Measurements from ENCODE around the gene ATP5F1B. TPM values are rescaled to one million over a fixed set of nuclear protein-coding genes. Genes with fewer than 3 reads are reported as not detected.

Gene ATP5F1B
- total and polyA plus RNA-seq, 2 of the 13 experiments (the other 11 are each of a cell fraction or from before 2014, with no cell fraction given): 1,051 to 1,180 TPM

DNA sequence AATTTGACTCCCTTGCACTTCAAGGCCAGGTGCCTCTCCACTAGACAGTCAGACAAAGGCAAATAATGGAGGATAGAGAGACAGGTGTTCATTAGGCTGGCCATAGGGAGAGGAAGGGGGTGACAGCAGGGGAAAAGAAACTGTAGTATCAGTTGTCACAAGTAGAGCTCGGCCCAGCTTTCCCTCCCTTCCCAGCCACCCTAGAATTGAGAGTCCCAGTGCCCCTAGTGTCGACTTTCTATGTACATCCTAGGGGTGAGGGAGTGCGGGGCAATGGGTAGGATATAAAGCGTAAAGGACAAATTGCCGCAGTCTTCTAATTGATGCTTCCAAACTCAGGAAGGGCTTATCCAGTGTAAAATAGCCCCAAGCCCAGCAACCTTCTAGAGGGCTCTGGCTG lies 54.7 kb downstream of the ATP5F1B start:
- DNase-seq (ENCODE audit: low spot score) (no peak), FAIRE-seq (no peak), ATAC-seq (peak; percentile 15; the same call in 2 of the 3 replicates)
- Histone ChIP-seq H3K79me2 (ENCODE audit: insufficient read depth, low read length) (no peaks in the 10 kb centered on the region), H3K36me3 (replicated peaks in 1 of 2; ENCODE audit: control insufficient read depth in 1 of 2, insufficient read depth in 2 of 2, low read length in 2 of 2) (no peaks in the 10 kb centered on the region; a peak in 1 of 5 replicates), H3K4me3 (replicated peaks in 1 of 3; ENCODE audit: insufficient read depth in 1 of 3, low read depth in 2 of 3, low read length in 3 of 3) (no peak overlapping the region), H3K27me3 (ENCODE audit: control insufficient read depth in 1 of 2, insufficient read depth in 2 of 2, low read length in 2 of 2) (no peaks in the 10 kb centered on the region), H3K9ac (ENCODE audit: insufficient read depth, low read depth, low read length) (no peak overlapping the region), H2AFZ (ENCODE audit: low read length) (no peak overlapping the region), H3K9me3 (ENCODE audit: low read length) (no peaks in the 10 kb centered on the region), H3K4me1 (ENCODE audit: insufficient read depth, low read length) (no peaks in the 10 kb centered on the region), H4K20me1 (ENCODE audit: insufficient read depth, low read length) (no peaks in the 10 kb centered on the region), H3K4me2 (ENCODE audit: low read depth, low read length) (no peak overlapping the region), H3K27ac (ENCODE audit: extremely low read length, insufficient read depth, low read length) (no peak overlapping the region)
- WGBS (ENCODE audit: low lambda C conversion rate): 64% methylated on average over 5 of the region's 5 CpGs
- in situ Hi-C loops (cut with HindIII; ENCODE audit: extremely low pct_ligation_motif_present, low pct_unique_long_range_greater_than_20kb): no loop called here
- intact Hi-C loops (cut with micrococcal nuclease; ENCODE audit: unreplicated experiment): no loop called here
- ChIA-PET POLR2A (no interaction called here), CTCF (ENCODE audit: low intra/inter-chr PET ratio, low total read pairs) (no interaction called here)
- TF ChIP-seq ZBTB20 (CRISPR knock-in tag; IDR thresholded peaks at IDR 0.05; ENCODE audit: borderline replicate concordance, low read depth): no peak
- TF ChIP-seq ZSCAN9 (CRISPR knock-in tag; IDR thresholded peaks at IDR 0.05; ENCODE audit: borderline replicate concordance): no peak
- no peak for TF ChIP-seq PCBP2 (optimal IDR thresholded peaks at IDR 0.05; ENCODE audit: low read depth, low read length, poor library complexity, severe bottlenecking)
- TF ChIP-seq KLF11 (CRISPR knock-in tag; IDR thresholded peaks at IDR 0.05): no peak
- TF ChIP-seq NFYC (CRISPR knock-in tag; IDR thresholded peaks at IDR 0.05): no peak
- TF ChIP-seq, protein P1, sequence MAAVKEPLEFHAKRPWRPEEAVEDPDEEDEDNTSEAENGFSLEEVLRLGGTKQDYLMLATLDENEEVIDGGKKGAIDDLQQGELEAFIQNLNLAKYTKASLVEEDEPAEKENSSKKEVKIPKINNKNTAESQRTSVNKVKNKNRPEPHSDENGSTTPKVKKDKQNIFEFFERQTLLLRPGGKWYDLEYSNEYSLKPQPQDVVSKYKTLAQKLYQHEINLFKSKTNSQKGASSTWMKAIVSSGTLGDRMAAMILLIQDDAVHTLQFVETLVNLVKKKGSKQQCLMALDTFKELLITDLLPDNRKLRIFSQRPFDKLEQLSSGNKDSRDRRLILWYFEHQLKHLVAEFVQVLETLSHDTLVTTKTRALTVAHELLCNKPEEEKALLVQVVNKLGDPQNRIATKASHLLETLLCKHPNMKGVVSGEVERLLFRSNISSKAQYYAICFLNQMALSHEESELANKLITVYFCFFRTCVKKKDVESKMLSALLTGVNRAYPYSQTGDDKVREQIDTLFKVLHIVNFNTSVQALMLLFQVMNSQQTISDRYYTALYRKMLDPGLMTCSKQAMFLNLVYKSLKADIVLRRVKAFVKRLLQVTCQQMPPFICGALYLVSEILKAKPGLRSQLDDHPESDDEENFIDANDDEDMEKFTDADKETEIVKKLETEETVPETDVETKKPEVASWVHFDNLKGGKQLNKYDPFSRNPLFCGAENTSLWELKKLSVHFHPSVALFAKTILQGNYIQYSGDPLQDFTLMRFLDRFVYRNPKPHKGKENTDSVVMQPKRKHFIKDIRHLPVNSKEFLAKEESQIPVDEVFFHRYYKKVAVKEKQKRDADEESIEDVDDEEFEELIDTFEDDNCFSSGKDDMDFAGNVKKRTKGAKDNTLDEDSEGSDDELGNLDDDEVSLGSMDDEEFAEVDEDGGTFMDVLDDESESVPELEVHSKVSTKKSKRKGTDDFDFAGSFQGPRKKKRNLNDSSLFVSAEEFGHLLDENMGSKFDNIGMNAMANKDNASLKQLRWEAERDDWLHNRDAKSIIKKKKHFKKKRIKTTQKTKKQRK (IDR thresholded peaks at IDR 0.05; ENCODE audit: low read length): no peak
- TF ChIP-seq ZFP36L1 (CRISPR knock-in tag; IDR thresholded peaks at IDR 0.05): no peak
- TF ChIP-seq ZNF7 (CRISPR knock-in tag; IDR thresholded peaks at IDR 0.05): no peak
- TF ChIP-seq CBX2 (IDR thresholded peaks at IDR 0.05; ENCODE audit: low read depth, low read length): no peak
- TF ChIP-seq CBX2 (CRISPR knock-in tag; IDR thresholded peaks at IDR 0.05; ENCODE audit: low read depth): no peak
- TF ChIP-seq, protein P2, sequence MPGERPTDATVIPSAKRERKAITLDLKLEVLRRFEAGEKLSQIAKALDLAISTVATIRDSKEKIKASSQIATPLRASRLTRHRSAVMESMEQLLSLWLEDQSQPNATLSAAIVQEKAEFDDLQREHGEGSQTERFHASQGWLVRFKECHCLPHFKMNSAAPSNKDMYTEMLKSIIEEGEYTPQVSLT (CRISPR knock-in tag; IDR thresholded peaks at IDR 0.05; ENCODE audit: borderline replicate concordance, low read depth): no peak
- no peak for TF ChIP-seq ZZZ3 (CRISPR knock-in tag; IDR thresholded peaks at IDR 0.05; ENCODE audit: borderline replicate concordance)
- TF ChIP-seq RXRB (CRISPR knock-in tag; IDR thresholded peaks at IDR 0.05; ENCODE audit: borderline replicate concordance): no peak
- TF ChIP-seq ZNF775 (CRISPR knock-in tag; IDR thresholded peaks at IDR 0.05; ENCODE audit: borderline replicate concordance): no peak
- no peak for TF ChIP-seq SMAD9 (CRISPR knock-in tag; IDR thresholded peaks at IDR 0.05)
- no peak for TF ChIP-seq ZFP41 (CRISPR knock-in tag; IDR thresholded peaks at IDR 0.05; ENCODE audit: borderline replicate concordance)
- no peak for TF ChIP-seq HES4 (CRISPR knock-in tag; IDR thresholded peaks at IDR 0.05; ENCODE audit: borderline replicate concordance)
- TF ChIP-seq, protein P3, sequence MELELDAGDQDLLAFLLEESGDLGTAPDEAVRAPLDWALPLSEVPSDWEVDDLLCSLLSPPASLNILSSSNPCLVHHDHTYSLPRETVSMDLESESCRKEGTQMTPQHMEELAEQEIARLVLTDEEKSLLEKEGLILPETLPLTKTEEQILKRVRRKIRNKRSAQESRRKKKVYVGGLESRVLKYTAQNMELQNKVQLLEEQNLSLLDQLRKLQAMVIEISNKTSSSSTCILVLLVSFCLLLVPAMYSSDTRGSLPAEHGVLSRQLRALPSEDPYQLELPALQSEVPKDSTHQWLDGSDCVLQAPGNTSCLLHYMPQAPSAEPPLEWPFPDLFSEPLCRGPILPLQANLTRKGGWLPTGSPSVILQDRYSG (CRISPR knock-in tag; IDR thresholded peaks at IDR 0.05): no peak
- TF ChIP-seq, protein P4, sequence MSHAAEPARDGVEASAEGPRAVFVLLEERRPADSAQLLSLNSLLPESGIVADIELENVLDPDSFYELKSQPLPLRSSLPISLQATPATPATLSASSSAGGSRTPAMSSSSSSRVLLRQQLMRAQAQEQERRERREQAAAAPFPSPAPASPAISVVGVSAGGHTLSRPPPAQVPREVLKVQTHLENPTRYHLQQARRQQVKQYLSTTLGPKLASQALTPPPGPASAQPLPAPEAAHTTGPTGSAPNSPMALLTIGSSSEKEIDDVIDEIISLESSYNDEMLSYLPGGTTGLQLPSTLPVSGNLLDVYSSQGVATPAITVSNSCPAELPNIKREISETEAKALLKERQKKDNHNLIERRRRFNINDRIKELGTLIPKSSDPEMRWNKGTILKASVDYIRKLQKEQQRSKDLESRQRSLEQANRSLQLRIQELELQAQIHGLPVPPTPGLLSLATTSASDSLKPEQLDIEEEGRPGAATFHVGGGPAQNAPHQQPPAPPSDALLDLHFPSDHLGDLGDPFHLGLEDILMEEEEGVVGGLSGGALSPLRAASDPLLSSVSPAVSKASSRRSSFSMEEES (CRISPR knock-in tag; IDR thresholded peaks at IDR 0.05): no peak
- TF ChIP-seq JARID2 (CRISPR knock-in tag; IDR thresholded peaks at IDR 0.05; ENCODE audit: insufficient replicate concordance): no peak
- no TSS peak for BruUV-seq (replicated peaks)

Measured in HepG2 (cell line).